GM18511 (cell line): ENCODE data around the gene SNRNP25.

ENCODE experiments used
- ATAC-seq: cut with Tn5 transposase; IDR thresholded peaks from one replicate; pipeline ENCODE4 v1.9.1; 2021; ENCODE audit warnings: mild to moderate bottlenecking, moderate library complexity; ENCODE audit not compliant: unreplicated experiment

Gene SNRNP25

DNA sequence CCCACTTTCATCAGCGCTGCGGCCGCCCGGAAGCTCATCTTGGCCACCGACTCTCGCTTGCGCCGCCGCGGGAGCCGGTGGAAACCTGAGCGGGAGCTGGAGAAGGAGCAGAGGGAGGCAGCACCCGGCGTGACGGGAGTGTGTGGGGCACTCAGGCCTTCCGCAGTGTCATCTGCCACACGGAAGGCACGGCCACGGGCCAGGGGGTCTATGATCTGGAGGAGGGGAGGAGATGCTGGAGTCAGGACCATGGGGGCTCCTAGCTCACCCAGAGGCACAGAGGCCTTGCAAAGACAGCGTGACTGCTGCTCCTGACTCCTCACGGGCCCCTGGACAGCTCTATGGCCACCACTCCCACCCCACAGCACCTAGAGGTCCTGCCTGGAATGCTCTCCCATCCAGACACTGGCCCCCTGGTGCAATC, 9.4 kb downstream of the SNRNP25 start:
- ATAC-seq: no peak

DNA sequence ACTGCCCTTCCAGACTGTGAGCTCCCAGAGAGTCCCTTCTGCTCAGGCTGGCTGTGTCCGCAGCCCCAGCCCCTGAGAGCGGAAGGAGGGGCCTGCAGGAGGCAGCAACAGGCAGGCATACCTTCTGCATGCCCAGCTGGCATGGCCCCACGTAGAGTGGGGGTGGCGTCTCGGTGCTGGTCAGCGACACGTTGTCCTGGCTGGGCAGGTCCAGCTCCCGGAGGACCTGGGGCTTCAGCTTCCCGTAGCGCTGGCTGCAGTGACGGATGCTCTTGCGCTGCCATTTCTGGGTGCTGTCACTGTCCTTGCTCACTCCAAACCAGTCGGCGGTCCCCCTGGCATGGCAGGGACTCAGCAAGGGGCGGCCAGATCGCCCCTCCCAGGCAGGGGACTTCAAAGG, 9.8 kb downstream of the SNRNP25 start:
- ATAC-seq: no peak

DNA sequence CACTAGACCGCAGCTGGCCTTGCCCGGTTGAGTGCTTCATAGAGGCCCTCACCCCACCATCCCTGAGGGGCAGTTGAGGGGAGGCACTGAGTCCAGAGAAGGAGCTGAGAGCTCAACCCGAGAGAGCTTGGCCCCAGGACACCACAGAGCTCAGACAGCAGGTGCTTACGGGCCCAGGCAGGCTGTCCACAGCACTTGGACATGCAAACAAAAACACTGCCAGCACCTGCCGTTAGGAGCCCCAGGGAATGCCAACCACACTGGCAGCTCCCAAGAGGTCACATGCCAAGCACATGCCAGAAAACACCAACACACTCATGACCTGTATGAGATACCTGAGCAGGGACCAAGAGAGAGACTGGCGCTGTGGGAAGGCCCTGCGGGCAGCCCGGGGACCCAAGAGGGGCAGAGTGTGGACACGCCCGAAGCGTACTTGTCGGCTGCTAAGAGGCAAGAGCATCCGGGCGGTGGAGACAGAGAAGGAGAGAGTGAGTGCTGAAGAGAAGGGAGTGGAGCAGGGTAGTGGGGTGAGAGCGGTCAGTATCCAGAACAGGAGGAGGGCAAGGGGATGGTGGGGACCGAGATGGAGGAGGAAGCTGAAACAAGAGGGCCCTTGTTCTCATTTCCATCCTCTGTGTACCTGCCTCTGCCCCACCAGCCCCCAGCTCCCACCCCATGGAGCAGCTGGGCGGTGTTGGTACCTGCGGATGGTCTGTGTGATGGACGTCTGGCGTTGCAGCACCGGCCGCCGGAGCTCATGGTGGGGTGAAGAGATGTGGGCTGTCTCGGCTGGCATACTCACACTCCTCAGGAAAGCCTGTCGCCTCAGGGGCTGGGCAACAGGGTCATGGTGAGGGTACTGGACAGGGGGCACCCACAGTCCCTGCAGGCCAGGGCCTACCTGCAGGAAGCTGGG, 10.6 kb downstream of the SNRNP25 start:
- no peak for ATAC-seq

DNA sequence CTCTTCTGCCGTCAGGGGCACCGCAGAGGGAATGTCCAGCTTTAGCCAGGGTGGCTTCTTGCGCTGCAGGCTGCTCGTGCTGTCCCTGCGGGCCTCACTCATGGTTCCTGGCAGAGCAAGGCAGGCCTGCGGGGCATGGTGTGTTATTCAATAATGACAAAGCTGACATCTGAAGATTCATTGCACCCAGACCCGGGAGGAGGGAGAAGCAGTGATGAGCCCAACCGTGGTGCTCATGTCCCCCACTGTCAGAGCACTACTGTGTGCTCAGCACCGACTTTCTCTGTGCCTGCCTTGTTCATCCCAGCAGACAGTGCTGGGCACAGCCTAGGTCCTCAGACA, 11.3 kb downstream of the SNRNP25 start:
- ATAC-seq: no peak

DNA sequence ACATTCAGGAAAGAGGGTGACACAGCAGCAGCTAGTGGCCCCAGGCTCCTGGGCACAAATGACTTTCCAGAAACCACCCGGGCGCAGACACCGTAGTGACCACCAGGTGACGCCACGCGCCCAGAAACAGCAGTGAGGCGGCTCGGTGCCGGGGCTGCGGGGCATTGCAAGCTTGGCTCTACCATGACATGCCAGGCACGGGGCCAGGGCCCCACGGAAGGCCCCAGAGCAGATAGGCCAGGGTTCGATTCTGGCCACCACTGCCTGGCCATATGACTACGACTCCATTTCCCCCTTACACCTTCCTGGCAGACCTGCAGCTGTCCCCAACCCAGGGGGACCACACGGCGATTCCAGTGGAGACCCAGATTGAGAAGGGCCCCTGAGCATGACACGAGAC, 12.1 kb downstream of the SNRNP25 start:
- ATAC-seq: no peak

DNA sequence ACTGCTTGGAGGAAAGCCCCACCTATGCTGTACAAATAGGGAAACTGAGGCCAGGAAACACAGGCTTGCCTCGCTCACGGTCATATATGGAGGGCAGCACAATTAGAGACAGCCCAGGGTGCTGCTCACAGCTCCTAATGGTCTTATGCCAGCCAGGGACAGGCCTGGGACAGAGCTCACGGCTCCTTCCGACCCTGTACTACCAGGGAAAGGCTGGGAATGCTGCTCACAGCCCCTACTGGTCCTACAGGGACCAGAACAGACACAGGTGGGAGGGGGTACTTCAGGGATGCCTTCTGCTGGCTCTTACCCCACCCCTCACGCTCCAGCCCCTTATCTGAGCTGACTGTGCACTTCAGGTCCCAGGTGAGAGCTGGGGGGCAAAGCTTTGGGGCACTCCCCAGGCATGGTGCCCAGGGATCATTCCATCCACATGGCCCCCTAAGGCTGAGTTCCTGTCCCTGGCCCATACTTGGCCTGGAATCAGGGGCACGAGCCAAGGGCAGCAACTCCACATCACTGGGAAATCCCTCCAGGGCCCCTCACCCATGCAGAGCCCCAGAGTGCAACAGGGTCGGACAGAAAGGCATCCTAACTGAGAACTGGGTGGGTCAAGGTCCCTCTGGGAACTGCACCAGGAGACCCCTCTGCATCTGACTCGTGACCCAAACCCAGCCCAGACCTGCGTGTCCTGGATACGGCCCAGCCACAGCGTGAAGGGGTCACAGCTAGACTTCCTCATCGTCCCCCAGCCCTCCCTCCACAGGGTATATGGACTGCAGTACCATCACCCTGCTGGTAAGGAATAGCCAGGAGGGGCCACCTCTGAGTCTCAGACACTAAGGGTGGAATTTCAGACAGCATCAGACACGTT, 12.9 kb downstream of the SNRNP25 start:
- no peak for ATAC-seq

DNA sequence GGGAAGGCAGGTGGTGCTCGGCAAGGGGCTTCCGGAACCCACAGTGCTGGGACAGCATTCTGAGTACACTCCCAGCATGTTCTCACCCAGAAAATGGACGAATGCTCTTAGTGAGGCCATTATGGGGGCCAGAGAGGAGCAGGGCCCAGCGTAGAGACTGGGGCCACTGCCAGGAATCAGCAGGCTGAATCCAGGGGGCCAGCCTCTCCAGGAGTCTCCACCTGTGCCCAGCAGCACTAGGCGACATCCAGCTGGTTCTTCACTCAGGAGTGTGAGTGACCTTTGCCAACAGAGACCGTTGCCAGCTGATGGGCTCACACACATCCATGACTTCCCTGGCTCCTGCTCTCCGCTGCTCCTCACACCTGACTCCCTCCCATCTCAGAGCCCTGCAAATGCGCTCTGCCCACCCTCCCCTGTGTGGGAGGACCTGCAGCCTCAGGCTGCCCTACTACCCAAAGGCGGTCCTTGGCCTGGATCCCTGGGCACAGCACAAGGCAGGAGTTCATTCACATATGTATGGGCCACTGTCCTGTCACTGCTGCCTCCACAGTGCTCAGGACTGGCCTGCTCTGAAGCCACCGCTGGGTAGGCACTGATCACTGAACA, 13.7 kb downstream of the SNRNP25 start:
- ATAC-seq: no peak

DNA sequence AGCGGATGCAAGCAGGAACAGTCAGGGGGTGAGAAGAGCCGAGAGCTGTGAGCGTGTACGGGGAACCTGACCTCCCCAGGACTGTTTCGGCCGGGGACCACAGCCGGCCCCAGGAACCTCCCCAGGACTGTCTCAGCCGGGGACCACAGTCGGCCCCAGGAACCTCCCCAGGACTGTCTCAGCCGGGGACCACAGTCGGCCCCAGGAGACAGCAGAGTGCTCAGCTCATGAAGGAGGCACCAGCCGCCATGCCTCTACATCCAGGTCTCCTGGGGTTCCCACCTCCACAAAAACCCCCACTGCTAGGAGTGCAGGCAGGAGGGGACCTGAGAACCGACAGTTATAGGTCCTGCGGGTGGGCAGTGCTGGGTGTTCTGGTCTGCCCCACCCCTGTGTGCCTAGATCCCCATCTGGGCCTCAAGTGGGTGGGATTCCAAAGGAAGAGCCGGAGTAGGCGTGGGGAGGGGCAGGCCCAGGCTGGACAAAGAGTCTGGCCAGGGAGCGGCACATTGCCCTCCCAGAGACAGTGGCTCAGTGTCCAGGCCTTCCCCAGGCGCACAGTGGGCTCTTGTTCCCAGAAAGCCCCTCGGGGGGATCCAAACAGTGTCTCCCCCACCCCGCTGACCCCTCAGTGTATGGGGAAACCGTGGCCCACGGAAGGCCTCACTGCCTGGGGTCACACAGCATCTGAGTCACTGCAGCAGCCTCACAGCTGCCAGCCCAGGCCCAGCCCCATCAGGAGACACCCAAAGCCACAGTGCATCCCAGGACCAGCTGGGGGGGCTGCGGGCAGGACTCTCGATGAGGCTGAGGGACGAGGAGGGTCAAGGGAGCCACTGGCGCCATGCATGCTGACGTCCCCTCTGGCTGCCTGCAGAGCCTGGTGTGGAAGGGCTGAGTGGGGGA, 14.5 kb downstream of the SNRNP25 start:
- ATAC-seq: no peak

DNA sequence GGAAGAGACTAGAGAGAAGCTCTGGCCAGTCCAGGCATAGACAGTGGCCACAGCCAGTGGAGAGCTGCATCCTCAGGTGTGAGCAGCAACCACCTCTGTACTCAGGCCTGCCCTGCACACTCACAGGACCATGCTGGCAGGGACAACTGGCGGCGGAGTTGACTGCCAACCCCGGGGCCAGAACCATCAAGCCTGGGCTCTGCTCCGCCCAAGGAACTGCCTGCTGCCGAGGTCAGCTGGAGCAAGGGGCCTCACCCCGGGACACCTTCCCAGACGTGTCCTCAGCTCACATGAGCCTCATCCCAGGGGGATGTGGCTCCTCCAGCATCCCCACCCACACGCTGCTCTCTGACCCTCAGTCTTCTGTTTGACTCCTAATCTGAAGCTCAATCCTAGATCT, 15.6 kb downstream of the SNRNP25 start:
- no peak for ATAC-seq

DNA sequence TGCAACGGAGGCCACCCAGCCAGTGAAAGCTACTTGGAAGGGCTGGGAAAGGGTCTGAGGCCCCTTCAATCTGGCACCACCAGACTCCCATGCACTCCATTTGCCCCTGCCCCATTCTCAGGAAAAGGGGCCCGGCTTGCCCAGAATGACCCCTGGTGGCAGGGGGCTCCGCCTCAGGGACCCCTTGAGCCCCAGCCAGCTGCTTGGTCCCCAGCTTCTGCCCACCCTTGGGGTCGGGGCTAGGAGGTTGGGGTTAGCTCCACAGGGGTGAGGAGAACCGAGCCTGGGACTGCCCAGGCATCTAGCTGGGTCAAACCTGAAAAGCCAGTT, 17.5 kb downstream of the SNRNP25 start:
- no peak for ATAC-seq

DNA sequence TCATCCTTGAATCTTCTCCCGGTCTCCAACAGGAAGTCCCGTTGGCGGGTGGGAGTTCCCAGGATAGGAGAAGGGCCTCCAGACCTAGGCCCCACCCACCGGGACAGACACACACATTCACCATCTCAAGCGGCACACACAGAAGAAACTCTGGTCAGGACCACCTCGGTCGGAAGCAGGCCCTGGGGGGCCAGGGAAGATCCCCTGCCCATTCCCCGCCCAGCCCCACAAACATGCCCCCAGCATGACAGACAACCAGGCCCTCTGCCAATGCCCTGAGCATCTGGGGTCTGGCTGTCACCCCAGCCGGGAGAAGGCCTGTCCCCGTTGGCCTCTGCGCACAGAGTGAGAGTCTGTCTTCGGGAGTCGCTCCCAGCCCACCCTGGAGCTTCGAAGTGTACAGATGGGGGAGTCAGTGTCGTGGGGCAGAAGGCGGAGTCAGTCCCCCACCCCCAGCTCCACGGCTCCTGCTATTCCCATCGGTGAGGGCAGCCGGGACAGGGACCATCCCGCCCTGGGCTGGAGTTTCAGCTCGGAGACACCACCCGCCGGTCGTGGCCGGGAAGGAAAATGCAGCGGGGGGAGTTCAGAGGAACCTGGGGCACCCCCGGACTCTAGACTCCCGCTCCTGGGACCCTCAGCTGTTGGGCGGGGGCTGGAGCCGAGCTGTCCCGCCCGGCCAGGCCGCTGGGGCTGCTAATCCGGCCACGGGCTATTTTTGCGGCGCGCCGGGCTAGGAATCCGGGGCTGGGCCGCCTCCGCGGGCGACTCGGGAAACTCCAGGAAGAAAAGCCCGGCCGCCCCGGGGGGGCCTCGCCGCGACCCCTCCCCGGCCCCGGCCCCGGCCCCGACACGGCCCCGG, 18.1 kb downstream of the SNRNP25 start:
- no peak for ATAC-seq

DNA sequence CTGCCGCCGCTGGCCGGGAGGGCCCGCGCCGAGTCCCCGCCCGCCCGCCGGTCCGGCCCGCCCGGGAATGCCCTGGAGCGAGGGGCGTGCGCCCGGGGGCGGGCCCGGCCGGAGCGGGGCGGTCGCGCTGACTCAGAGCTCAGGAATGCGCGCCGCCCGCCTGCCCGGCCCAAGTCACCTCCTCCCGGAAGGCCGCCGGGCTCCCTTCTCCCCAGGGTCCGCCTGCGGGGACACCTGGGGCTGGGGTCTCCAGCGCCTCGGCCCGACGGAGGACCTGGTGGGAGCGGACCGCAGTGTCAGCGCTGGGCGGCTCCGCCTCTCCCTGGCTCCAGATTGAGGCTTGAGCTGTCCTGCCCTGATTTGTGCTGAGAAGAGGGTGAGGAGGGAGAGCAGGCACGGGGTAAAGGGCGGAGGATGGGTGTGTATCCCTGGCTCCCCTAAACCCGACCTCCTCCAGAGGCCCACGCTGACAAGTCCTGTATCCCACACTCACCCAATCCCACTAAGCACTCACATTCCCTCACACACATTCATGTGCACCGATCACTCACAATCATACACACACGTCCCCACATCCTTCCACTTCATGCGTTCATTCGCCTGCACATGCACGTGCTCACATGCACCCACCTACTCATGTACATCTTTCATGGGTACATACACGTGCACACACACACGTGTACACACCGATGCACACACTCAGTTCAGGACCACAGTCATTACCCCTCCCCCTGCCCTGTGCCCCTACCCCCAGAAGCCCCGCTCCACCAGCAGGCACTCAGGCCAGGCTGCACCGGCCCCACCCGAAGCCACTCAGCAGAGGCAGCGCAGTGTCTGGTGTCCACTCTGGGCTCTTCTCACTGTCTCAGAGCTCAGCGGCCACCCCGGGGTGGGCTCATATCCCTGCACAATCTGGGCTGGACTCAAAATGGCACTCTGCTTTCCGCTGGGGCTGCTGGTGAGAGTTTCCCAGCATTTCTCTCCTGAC, 19.2 kb downstream of the SNRNP25 start, which contains the start of gene RHBDF1:
Gene RHBDF1, minus strand, starts transcription at position 71 of the 988 bp plus-strand sequence. CDS start 7,616 bp downstream, outside the sequence.
- ATAC-seq: no peak

DNA sequence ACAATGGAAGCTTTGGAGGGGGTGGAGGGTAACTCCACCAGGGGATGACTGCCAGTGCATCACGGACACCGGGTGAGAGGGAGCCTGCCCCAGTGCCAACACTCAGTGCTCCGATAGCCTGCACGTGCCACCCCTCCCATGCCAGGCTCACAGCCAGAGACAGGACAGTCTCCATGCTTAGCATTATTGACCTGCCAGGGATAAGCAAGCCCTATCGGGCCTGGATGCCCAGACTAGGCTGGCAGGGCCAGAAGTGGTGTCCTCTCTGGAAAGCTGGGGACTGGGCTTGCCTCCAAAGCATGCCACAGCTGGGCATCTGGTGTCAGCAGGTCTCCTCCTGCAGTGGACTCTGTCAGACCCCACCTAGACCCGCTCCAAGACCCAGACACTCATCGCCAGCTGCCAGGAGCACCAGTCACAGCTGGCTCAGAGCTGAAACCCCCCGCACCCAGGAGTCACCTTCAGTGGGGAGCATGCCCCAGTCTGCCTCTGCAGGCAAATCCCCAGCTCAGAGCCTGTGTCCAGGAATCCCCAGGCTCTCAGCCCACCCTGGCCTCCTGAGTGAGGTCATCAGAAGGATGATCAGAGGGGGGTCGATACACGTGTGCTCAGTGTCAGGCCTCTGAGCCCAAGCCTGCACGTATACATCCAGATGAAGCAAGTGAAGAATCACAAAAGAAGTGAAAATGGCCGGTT, 20.6 kb downstream of the SNRNP25 start:
- no peak for ATAC-seq

DNA sequence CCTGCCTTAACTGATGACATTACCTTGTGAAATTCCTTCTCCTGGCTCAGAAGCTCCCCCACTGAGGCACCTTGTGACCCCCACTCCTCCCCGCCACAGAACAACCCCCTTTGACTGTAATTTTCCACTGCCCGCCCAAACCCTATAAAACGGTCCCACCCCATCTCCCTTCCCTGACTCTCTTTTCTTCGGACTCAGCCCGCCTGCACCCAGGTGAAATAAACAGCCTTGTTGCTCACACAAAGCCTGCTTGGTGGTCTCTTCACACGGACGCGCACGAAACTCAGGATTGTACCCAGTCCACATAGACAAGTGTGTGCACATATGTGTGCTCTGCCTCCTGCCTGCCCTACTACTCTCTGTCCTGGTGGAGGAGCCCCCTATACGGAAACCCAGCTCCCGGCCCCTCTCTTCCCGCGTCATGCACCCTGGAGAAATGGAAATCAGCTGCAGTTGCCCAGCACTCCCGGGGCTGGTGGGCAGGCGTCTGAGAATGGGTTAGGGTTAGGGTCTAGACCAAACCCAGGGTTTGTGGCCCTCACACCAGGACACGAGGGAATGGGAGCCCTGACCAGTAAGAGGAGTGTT, 21.2 kb downstream of the SNRNP25 start:
- no peak for ATAC-seq

DNA sequence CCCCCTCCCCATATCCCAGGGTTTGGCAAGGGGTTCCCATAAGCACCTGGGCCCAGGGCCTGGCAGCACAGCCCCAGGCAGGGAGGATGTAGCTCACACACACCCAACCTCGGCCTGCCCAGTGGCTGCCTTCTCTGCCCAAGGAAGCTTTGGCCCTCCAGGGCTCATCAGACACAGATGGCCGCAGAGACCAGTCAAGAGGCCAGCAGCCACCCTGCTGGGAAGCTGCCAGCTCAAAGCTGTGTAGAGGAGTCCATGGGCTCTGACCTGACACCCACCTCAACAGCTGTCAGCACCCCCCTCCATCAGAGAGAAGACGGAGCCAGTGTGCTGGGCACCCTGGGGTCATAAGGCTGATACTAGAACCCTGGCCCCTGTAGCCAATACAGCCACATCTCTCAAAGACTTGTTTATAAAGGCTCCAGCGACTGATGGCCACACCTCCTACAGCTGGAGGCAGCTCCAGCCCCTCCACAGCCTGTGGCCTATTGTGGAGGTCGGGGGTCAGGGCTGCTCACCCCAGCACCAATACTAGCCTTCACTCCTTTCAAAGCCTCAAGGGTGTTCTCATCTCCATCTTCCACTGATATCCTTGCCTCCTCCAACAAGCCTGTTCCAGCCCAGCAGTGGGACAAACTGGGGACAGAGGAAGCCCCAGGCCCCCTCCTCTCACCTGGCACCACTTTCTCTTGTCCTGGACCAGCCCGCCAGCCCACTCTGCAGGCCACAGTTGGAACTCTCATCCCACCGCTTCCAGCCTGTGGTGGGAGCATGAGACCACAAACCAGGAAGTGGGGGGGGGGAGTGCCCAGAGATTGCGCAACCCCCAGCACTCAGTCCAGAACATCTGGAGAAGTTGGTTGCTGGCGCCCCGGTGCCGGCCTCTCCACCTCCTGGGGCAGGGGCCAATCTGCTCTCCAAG, 22.2 kb downstream of the SNRNP25 start:
- ATAC-seq: no peak

DNA sequence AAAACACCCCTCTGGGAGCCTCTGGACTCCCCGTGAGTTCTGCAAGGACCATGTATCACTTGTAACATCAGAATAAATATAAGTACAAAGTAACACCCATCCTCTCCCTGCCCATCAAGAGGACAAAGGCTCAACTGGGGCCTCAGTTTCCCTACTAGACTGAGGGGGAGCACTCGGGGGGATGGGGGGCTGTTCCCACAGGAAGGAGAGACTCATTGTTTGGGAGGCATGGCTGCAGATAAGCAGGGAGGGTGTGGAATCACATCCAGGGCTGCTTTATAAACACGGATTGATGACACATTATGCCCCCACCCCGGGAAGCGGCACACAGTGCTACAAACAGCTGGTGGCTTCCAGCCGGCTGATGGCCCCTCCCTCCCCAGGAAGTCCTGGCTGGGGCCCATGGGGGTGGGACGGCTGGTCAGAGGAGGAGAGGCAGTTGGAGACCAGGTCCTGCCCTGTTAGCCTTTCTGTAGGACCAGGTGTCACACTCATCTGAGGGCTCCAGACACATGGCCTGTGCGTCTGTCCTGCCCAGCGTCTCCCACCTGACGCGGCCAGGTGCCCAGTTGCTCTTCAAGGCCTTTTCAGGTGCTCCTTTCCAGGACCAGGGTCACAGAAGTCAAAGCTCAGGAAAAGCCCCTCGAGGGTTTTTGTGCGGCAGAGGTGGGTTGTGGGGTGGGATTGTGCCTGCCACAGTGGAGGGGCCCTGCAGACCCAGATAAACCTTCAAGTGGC, 23.1 kb downstream of the SNRNP25 start:
- ATAC-seq: no peak
